Measurements from ENCODE around the gene RASSF8.
"Not testable (repeated sequence)": the region's sequence is repeated elsewhere in the genome, so short reads cannot be mapped to it uniquely, and the experiment has no call there.

DNA sequence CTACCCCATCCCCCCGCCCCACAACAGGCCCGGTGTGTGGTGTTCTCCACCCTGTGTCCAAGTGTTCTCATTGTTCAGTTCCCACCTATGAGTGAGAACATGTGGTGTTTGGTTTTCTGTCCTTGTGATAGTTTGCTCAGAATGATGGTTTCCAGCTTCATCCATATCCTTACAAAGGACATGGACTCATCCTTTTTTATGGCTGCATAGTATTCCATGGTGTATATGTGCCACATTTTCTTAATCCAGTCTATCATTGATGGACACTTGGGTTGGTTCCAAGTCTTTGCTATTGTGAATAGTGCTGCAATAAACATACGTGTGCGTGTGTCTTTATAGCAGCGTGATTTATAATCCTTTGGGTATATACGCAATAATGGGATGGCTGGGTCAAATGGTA, 98.8 kb downstream of the RASSF8 start:
- TF ChIP-seq, protein P1, sequence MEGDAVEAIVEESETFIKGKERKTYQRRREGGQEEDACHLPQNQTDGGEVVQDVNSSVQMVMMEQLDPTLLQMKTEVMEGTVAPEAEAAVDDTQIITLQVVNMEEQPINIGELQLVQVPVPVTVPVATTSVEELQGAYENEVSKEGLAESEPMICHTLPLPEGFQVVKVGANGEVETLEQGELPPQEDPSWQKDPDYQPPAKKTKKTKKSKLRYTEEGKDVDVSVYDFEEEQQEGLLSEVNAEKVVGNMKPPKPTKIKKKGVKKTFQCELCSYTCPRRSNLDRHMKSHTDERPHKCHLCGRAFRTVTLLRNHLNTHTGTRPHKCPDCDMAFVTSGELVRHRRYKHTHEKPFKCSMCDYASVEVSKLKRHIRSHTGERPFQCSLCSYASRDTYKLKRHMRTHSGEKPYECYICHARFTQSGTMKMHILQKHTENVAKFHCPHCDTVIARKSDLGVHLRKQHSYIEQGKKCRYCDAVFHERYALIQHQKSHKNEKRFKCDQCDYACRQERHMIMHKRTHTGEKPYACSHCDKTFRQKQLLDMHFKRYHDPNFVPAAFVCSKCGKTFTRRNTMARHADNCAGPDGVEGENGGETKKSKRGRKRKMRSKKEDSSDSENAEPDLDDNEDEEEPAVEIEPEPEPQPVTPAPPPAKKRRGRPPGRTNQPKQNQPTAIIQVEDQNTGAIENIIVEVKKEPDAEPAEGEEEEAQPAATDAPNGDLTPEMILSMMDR (conservative IDR thresholded peaks at IDR 0.05) = not testable (repeated sequence)
- not testable (repeated sequence) for TF ChIP-seq EZH2 (IDR thresholded peaks at IDR 0.05; ENCODE audit: low read depth)

All from PC-9 (cell line).